IPS DF 4.7 (cell line): Measurements from ENCODE around the gene ESPN.

Experiments used
- DNase-seq: peaks from one replicate; pipeline ENCODE4 v3.0.0-alpha.2; 2013; ENCODE audit warnings: low spot score; ENCODE audit errors: extremely low read depth

Gene ESPN

GRCh38 chr1:6409733-6410132 lies 14.8 kb upstream of the ESPN start:
- DNase-seq, result no peak

- DNase-seq, result no peak
Measured at GRCh38 chr1:6410248-6410893, 14.2 kb upstream of the ESPN start.

DNA sequence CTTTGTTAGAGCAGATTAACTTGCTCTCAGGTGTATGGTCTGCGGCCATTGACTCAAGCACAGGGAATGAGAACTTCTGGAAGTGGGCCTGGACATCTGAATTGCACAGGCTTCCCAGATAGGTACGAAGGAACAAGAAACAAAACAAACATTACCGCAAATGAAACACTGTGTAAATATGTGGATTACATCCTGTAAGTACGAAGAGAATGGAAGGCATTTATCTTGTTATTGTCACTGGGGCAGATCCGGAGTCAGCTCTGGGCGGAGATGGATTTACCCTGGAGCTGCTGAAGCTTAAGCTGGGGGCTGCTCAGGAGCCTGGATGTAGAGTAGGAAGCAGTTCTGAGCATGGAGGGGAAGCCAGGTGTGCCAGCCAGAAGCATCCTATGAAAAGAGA lies 11.7 kb upstream of the ESPN start:
- no peak for DNase-seq

DNA sequence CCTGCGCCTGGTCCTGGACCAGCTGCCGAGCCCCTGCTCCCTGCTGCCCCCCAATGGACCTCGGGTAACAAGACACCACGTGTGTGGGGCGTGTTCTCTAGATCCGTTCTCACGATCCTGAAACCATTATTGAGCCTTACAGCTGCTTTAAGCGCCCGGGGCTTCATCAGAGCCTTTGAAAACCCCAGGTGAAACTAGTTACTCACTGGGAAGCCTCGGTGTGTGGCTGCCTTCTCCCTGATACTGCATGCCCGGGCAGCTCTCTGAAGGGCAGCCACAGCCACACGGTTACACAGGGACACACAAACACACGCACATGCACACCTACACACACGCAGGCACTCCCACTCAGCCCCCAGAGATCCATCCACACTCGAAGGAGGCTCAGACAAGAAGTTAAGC lies 10.1 kb upstream of the ESPN start:
- DNase-seq, result no peak

DNA sequence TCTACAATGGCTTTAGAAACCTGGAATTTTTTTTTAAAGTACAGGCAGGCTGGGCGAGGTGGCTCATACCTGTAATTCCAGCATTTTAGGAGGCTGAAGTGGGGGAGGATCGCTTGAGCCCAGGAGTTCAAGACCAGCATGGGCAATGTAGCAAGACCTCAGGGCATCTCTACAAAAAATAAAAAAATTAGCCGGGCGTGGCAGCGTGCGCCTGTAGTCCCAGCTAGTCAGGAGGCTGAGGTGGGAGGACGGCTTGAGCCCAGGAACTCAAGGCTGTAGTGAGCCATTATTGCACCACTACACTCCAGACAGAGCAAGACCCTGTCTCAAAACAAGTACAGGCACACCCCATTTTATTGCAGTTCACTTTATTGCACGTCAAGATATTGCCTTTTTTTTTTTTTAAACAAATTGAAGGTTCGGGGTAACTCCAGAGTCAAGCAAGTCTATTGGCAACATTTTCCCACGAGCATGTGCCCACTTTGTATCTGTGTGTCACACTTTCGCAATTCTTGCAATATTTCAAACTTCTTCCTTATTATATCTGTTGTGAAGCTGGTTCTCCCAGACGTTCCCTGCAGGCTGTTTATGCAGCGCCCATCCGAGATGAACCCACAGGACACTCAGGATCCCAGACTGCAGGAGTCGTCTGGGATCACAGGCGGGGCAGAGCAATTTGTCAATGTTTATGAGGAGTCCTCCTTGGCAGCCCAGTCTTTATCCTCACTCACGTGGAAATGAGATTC lies 9.5 kb upstream of the ESPN start:
- DNase-seq, result no peak

DNA sequence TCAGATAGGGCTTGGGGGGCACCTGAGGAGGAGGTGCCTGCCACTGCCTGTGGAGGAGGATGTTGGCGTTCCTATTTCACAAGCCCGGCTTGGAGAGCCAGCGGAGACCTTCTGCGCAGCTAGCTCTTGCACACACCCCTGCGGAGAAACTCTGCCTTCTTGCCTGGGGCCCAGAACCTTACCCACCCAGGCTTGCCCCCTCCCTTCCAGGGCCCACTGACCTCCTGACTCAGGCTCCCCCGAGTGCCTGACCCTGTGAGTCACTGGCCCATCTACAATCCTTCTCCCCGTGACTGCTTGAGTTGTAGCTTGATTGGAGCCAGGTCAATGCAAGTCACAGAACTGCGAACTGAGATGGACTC lies 8.3 kb upstream of the ESPN start:
- DNase-seq, result no peak

- DNase-seq, result no peak
Measured at GRCh38 chr1:6416906-6417305, 7.7 kb upstream of the ESPN start.

DNA sequence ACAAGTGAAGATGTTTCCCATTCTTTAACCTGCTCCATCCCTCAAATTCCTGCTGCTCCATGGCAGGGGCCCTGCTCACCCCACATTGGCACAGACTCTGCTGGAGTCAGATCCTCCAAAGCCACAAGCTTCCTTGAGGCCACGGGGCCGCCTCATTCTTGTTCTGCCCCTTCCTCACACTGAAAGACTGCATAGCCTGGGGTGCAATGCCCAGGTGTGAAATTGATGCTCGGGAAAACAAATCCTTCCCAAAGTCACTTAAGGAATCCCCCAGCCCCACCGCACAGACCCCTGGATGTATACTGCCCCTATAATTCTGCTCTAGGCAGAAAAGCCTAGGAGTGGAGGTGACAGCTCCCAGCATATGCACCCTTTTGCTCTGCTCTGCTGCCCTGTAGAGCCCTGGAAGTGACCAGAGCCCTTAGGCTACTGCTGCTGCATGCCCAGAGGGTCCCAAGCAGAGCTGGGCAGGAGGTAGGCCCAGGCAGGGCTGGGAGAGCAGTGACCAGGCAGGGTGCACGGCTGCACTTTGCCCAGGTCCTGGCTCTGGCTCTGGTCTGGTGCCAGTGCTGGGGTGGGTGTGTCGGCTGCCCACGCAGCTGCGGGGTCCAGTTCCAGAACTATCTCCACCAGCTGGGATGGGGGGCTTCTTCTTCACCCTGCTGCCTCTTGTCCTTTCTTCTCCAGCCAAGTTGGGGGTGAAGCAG lies 6.5 kb upstream of the ESPN start:
- no peak for DNase-seq

GRCh38 chr1:6418668-6419396 lies 5.7 kb upstream of the ESPN start:
- DNase-seq, result no peak

GRCh38 chr1:6419397-6419803 lies 5.2 kb upstream of the ESPN start:
- no peak for DNase-seq

DNA sequence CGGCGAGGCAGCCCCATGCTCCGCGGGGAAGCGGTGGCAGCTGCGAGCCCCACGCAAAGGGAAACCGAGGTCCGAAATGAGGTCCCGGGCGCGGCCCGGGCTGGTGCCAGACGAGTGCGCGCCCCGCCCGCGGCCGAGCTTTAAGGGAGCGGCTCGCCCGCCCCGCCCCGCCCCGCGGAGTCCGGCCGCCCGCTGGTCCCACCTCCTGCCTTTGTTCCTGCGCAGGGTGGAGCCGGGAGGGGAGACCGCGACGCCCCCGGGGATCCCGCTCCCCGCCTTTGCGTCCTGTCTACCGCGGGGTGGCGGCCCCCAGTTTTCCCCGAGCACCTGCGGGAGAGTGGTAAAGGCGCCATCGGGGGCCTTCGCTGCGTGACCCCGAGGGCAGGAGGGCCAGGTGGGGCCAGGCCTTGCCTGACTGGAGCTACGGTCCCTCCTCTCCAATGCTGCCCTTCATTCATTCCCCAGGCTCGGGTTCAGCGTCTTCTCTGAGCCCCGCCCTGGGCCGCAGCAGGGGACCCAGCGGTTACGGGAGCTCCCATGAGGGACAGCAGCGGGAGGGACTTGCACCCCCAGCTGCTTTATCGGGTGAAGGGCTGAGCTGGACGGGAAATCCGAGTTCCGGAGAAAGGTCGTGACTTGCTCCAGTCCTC lies 4.6 kb upstream of the ESPN start, which contains the start of gene HES2:
HES2 (minus strand) TSS at position 116 of the 650 bp plus-strand sequence; CDS start at position 17, 99 bp downstream.
- no peak for DNase-seq

DNA sequence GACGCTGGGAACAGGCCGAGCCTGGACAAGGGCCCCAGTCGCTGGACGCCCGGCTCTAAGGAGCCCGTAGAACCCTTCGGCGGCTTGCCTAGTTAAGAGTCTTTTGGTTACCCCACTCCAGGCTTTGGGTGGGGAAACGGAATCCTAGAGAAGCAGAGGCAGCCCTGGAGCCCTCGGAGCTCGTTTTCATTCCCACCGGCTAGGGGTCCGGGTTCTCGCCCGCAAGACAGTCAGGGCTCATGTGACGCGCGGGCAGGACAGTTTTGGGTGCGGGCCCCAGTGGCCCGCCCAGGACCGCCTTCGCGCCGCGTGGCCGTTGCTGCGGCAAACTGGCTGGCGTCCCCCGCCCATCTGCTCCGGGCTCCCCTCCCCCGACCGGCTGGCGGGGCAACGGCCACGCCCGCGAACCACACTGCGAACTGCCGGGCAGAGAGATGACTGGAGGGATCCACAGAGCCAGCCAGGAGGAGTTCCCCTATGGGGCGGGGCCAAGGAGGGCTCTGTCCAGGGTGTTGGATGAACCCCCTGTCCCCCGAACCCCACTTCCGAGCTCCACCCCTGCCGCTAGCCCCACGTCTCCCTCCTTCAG lies 4.0 kb upstream of the ESPN start:
- no peak for DNase-seq

GRCh38 chr1:6421266-6421665 lies 3.3 kb upstream of the ESPN start:
- no peak for DNase-seq

DNA sequence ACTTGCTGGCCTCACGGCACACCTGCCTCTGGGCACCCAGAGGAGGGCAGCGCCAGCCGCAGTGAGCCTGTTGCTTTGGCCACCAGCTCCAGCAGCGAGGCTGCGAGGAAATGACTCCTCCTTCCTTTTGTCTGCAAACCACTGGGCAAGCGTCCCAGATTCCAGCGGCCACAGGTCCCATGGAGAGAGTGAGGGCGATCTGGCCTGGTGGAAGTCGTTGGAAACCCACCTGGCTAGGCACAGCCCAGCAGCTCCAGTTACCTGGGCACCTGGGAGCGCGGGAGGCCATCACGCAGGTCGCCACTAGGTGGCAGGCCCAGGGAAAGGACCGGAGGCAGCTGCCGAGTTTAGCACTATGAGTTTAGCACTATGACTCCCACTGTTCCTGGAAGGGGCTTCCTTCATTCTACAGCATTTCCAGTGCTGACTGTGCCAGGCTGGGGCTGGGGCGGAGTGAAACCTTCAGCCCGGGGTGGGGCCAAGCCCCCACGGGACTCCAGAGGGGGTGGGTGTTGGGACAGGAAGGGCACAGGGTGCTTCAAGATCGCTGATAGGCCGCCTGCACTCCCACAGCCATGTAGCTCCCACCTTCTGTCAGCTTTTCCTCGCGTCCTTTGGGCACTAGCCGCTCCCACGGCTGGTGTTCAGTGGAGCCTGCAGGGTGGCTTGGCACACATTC lies 1.1 kb upstream of the ESPN start:
- DNase-seq, result no peak

GRCh38 chr1:6424000-6424565 lies 493 bp upstream of the ESPN start:
- DNase-seq, result no peak

GRCh38 chr1:6425658-6426057 lies 1.1 kb downstream of the ESPN start:
- no peak for DNase-seq

DNA sequence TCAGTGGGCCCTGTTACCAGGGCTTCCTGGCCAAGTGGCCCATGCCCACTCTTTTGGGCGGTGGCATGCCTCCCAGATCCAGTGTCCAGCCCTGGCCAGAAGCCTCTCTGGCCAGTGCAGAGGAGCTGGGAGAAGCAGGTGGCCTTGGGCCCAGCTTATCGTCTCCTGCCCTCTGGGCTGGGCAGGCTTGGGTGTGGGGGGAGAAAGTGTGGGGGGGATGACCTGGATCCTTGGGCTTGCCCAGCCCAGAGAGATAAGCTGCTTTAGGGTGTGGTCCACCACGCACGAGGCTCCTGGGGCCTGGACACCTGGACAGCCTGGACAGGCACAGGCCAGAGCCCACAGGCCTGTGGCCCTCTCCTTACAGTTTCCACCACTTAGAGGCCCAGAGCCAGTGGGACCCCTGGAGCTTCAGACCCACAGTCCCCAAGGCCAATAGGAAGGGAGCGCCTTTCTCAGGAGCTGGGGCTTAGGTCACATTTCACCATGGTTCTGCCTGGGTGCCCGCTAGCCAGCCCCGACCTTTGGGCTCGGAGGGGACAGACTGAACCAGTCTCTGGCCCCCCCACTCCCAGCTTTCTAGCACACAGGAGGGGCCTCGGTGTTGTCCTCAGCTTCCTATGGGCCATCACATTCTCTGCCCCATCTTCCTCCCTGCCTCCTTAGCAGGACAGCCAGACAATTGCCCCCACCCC lies 1.8 kb downstream of the ESPN start:
- DNase-seq, result no peak

GRCh38 chr1:6426972-6427350 lies 2.4 kb downstream of the ESPN start:
- DNase-seq, result no peak
